SU-DHL-6 (cell line): ENCODE data around the gene CIB4.

ENCODE experiments used
- EZH2phosphoT487 ChIP-seq: fragments of 200-600 bp; sonication (generic), shearing (Covaris generic); conservative IDR thresholded peaks from 2 replicates; pipeline ENCODE4 v1.6.1; 2018; ENCODE audit warnings: mild to moderate bottlenecking, antibody characterized with exemption, low read length, moderate library complexity, mixed read lengths
- TF ChIP-seq, protein P1 (sequence below): fragments of 200-600 bp; sonication (generic); IDR thresholded peaks from one replicate; pipeline ENCODE4 v1.5.1; 2017; ENCODE audit warnings: antibody characterized with exemption, mild to moderate bottlenecking, low read length, moderate library complexity; ENCODE audit not compliant: insufficient read depth, poor library complexity, severe bottlenecking

DNA sequence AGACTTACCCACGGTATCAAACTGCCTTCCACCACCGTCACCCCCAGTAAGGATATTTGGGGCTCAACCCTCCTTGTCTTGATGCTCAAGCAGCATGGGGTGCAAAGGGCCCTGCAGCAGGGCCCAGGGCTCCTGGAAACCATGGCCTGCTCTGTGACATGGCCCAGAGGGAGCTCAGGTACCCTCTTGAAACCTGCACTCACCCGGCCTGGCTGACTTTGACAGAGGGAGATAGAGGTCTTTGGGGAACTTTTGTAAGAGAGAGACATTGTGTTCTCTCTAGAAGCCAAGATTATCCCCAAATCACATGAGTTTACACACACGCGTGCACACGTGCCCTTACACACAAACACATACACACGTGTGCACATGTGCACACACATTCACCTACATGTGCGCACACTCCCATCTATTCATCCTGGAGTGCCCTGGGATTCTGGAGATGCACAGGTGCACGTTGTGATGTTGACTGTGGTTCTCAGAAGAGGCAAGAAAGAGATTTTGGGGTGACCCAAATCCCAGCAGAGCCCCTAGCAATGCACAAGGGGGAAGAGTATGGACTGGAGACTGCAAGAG, 31.7 kb upstream of the CIB4 start:
- TF ChIP-seq, protein P1, sequence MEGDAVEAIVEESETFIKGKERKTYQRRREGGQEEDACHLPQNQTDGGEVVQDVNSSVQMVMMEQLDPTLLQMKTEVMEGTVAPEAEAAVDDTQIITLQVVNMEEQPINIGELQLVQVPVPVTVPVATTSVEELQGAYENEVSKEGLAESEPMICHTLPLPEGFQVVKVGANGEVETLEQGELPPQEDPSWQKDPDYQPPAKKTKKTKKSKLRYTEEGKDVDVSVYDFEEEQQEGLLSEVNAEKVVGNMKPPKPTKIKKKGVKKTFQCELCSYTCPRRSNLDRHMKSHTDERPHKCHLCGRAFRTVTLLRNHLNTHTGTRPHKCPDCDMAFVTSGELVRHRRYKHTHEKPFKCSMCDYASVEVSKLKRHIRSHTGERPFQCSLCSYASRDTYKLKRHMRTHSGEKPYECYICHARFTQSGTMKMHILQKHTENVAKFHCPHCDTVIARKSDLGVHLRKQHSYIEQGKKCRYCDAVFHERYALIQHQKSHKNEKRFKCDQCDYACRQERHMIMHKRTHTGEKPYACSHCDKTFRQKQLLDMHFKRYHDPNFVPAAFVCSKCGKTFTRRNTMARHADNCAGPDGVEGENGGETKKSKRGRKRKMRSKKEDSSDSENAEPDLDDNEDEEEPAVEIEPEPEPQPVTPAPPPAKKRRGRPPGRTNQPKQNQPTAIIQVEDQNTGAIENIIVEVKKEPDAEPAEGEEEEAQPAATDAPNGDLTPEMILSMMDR = no peak
- no peak for TF ChIP-seq EZH2phosphoT487
